Immature natural killer cell (primary cell): Measurements from ENCODE around the gene DPT. TPM values are rescaled to one million over a fixed set of nuclear protein-coding genes. Genes with fewer than 3 reads are reported as not detected.

Source experiments
- DNase-seq, 3 donors: peaks; one replicate each; pipeline ENCODE4 v3.0.0; 2022; ENCODE audit warnings: mixed read lengths in 1 of 3
- H3K27ac Mint-ChIP-seq, 6 donors: one replicate each; pipeline ENCODE4 v1.8.0; 2020; ENCODE audit warnings: mixed read lengths in 6 of 6, mild to moderate bottlenecking in 5 of 6, inconsistent platforms in 4 of 6, moderate library complexity in 3 of 6
- H3K27me3 Mint-ChIP-seq, 3 donors: one replicate each; pipeline ENCODE4 v1.8.0; 2020 to 2021; ENCODE audit warnings: low read depth in 3 of 3, mild to moderate bottlenecking in 3 of 3, mixed read lengths in 3 of 3, moderate library complexity in 3 of 3, inconsistent platforms in 1 of 3
- H3K36me3 Mint-ChIP-seq, 3 donors: one replicate each; pipeline ENCODE4 v1.8.0; 2020; ENCODE audit warnings: mixed read lengths in 3 of 3, inconsistent platforms in 2 of 3, mild to moderate bottlenecking in 2 of 3
- H3K4me1 Mint-ChIP-seq, 2 donors: one replicate each; pipeline ENCODE4 v1.8.0; 2020; ENCODE audit warnings: inconsistent platforms in 2 of 2, mild to moderate bottlenecking in 2 of 2, mixed read lengths in 2 of 2, moderate library complexity in 1 of 2
- H3K4me3 Mint-ChIP-seq, 5 donors: one replicate each; pipeline ENCODE4 v1.8.0; 2020; ENCODE audit warnings: mild to moderate bottlenecking in 5 of 5, mixed read lengths in 5 of 5, inconsistent platforms in 3 of 5, moderate library complexity in 3 of 5
- H3K9me3 Mint-ChIP-seq, 6 donors: one replicate each; pipeline ENCODE4 v1.8.0; 2020; ENCODE audit warnings: mild to moderate bottlenecking in 6 of 6, mixed read lengths in 6 of 6, inconsistent platforms in 4 of 6, moderate library complexity in 3 of 6
- polyA plus RNA-seq, 3 donors: library from polyadenylated mRNA; unstranded; fragments of 300-500 nt; fragmentation: Illumina TruSeq; gene quantifications; one replicate each; pipeline ENCODE4 v1.2.3, GENCODE V29; 2021

The DPT gene
- polyA plus RNA-seq, 3 donors from 2014 or later, result not detected

DNA sequence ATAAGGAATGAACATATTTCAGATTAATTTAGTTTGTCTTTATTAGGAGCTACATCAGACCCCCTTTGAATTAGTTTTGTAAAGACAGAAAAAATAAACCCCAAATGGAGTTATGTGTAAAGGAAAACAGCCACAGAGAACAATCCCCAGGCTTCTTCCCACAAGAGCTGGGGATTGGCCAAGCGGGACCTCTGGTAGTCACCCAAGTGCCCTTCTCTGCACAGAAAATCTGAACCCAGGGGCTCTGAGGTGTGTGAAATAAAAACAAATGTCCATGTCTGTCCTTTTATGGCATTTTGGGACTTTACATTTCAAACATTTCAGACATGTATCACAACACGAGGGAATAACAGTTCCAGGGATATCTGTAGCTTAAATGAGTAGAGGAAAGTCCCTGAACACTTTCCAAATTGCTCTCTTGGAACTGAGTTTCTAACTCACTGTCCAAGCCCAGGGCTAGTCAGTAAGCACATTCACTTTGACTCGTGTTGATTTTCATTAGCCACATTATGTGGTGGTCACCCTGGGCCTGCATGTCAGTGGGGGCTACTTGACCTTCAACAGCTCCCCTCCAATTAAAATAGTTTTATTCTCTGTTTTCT lies 22.5 kb downstream of the DPT start:
- H3K27me3 Mint-ChIP-seq, result peaks cover 4 to 5% (median 5%) of the 10 kb centered on the region in 3 donors
- no peak overlapping the region for H3K4me3 Mint-ChIP-seq
- no peak overlapping the region for H3K27ac Mint-ChIP-seq
- no peaks in the 10 kb centered on the region for H3K4me1 Mint-ChIP-seq
- no peak for DNase-seq
- peaks cover 0 to 4% (median 0%) of the 10 kb centered on the region in 3 donors for H3K36me3 Mint-ChIP-seq
- H3K9me3 Mint-ChIP-seq, result no peaks in the 10 kb centered on the region

DNA sequence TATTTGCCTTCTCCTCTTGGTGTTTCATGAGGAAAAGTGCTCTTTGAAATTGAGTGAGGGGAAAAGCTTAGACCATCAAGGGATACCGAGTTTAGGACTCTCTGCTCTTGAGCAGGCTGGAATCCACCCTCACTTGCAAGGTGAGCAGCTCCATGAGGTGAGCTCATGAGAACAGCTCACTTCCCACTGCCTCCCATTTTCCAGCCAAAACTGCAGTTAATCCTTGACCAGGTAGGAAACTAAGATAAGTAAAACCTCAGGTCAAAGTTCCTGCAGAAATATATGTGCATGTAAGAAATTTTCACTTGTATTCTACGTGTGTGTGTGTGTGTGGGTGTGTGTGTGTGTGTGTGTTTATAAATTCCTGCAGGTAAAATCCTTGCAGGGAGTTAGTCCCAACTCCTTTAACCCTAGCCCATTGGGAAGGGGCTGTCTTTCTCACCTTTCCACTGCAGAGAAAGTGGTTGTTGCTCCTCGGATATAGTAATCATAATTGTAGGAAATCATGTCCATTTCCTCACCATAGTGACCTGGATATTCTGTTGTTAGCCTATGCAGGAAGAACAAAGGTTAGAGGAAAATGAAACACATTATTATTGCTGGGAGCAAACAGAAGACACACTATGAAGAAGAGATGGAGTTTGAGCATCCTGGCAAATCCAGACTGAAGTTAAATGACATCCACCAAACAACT lies 28.3 kb downstream of the DPT start:
- Mint-ChIP-seq H3K36me3 (peaks cover 0 to 4% (median 0%) of the 10 kb centered on the region in 3 donors), H3K27me3 (peaks cover 4 to 6% (median 4%) of the 10 kb centered on the region in 3 donors), H3K27ac (no peak overlapping the region), H3K9me3 (no peaks in the 10 kb centered on the region), H3K4me3 (no peak overlapping the region), H3K4me1 (no peaks in the 10 kb centered on the region)
- no peak for DNase-seq

DNA sequence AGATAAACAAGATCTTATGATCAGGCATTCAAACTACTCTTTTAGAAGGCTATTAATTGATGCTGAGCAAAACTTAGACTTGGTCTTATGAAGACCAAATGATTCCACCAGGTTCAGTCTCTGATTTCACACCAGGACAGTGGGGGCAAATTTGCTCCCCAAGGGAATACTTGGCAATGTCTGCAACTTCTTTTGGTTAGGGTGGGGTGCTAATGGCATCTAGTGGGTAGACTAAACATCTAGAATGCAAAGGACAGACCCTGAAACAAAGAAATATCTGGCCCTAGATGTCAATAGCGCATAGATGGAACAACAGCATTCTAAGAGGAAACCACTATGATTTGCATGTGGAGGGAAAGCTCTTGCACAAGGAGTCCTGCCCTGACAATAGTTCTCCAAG lies 30.6 kb downstream of the DPT start:
- Mint-ChIP-seq H3K4me1 (no peaks in the 10 kb centered on the region), H3K36me3 (no peaks in the 10 kb centered on the region), H3K27me3 (peaks cover 2 to 4% (median 3%) of the 10 kb centered on the region in 3 donors), H3K4me3 (no peak overlapping the region), H3K9me3 (no peaks in the 10 kb centered on the region), H3K27ac (no peak overlapping the region)
- no peak for DNase-seq

DNA sequence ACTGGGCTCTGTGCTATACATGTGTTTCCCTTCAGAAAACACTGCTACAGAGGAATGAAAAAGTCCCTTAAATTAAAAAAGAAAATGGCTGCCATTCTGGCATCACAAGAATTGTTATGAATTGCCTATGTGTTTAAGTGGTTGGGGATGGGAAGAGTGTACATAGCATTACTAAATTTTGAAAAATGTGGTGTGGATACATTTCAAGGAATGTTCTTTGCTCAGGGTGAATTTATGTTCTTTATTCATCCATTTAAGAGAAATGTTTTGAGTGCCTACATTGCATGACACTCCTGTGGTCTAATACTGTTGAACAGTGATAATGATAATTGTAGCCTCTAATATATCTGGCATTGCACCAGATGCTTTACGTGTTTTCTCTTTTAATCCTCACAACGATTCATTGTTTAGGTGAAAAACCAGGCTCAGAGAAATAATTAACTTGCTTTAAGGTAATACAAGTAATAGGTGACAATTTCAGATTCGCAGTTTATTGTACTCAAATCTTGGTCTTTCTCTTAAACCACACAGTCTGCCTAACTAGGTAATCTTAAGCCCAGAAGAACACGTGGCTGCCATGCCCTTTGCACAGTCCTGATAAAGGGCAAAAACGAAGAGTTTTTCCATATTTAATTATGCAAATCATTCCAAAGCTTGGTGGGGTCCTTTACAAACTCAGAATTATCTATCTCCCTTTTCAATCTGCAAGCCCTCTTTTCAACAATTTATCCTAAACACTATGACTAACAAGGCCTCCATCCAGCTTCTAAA lies 31.5 kb downstream of the DPT start:
- H3K27me3 Mint-ChIP-seq, result peaks cover 0 to 4% (median 2%) of the 10 kb centered on the region in 3 donors
- no peak overlapping the region for H3K27ac Mint-ChIP-seq
- H3K36me3 Mint-ChIP-seq, result no peaks in the 10 kb centered on the region
- no peaks in the 10 kb centered on the region for H3K9me3 Mint-ChIP-seq
- H3K4me3 Mint-ChIP-seq, result no peak overlapping the region
- H3K4me1 Mint-ChIP-seq, result no peaks in the 10 kb centered on the region
- no peak for DNase-seq

DNA sequence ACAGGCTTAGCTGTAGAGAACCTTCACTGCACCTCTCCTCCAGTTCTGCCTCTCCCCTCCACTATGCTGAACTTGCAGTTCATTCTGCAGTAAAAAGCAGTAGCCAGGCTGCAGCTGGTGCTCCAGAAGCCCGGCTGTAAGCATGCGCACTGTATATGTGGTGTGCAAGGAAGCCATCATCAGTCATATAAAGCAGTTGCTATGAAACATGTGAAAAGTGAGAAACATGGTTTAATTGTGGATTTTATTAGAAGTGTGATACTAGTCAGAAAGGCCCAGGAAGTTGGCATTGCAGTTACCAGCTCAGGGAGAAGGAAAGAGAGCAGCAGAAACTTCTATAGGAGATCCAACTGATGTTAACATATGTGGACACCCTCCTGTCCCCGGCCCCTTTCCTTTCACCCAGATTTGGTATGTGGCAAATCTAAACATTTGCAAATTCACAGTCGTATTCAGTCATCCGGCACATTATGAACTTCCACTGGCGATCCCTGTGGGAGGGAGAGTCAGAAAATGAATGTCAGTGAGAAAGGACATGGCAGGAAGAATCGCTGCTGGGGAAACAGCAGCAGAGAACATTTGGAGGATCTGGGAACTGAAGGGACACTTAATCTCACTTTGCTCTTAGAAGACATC lies 32.8 kb downstream of the DPT start:
- Mint-ChIP-seq H3K27ac (no peak overlapping the region), H3K4me3 (no peak overlapping the region), H3K4me1 (no peaks in the 10 kb centered on the region), H3K9me3 (no peaks in the 10 kb centered on the region), H3K27me3 (peaks cover 0 to 2% (median 2%) of the 10 kb centered on the region in 3 donors), H3K36me3 (no peaks in the 10 kb centered on the region)
- DNase-seq, result no peak

DNA sequence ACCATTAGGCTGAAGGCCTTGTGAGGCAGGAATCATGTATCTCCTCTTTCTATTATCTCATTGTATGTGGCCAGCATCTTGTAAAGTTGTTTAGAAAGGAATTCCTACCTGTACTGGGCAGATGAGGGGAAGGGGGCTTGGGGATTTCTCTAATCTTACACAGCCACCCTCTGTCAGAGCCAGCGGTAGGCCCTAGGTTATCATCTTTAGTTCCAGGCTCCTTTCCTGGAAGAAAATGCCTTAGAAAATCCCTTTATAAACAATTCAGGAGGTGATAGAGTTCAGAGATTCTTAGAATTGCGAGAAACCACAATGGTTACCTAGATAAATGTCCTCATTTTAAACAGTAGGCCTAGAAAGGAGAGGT lies 35.2 kb downstream of the DPT start:
- Mint-ChIP-seq H3K36me3 (no peaks in the 10 kb centered on the region), H3K9me3 (no peaks in the 10 kb centered on the region), H3K4me1 (no peaks in the 10 kb centered on the region), H3K27me3 (peaks cover 0 to 2% (median 2%) of the 10 kb centered on the region in 3 donors), H3K27ac (no peak overlapping the region), H3K4me3 (no peak overlapping the region)
- DNase-seq, result no peak

DNA sequence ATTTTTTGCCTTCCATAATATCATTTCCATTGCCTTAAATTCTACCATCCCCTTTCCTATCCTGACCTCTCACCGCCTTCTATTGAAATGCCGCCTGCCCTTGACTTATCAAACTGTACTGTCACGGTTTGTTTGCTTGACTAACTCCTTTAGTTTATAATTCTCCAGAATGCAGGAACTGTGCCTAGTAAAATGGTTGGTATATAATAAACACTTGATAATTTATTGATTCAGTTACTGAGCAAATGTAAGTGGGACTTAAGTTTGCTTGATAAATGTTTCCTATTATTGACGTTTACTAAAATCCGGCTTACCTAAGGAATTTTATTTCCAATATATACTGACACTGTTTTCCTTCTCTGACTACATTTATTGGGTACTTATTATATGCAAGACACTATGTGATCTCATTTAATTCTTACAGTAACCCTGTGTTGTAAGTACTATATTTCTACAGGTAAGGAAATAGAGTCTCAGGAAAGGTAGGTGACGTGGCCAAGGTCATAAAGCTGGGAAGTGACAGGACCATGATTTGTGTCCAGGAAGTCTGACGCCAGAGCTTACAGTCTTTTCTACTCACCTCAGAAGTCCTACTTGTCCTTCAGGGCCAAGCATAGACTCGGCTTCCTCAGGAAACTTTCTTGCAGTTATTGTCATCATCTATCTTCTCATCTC lies 35.7 kb downstream of the DPT start:
- no peaks in the 10 kb centered on the region for H3K9me3 Mint-ChIP-seq
- H3K27me3 Mint-ChIP-seq, result peaks cover 0 to 2% (median 2%) of the 10 kb centered on the region in 3 donors
- H3K27ac Mint-ChIP-seq, result no peak overlapping the region
- no peak overlapping the region for H3K4me3 Mint-ChIP-seq
- DNase-seq, result no peak
- H3K36me3 Mint-ChIP-seq, result no peaks in the 10 kb centered on the region
- no peaks in the 10 kb centered on the region for H3K4me1 Mint-ChIP-seq

DNA sequence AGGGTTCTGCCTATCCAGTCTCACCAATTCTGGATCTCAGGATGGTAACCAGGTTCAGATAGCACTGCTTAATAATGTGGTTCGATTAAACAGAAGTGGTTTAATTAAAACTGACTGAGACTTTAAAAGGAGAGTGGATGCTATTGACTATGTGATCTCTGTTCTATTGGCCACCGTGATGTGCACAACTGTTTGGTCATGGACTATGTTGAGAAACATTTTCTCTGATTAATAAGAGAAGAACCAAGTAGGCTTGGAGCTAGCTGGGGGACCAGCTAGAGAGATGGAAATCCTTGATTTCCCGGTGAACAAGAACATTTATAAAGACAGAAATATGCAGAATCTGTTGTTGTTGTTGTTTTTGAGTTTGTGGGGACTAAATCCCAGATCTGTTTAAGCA lies 36.5 kb downstream of the DPT start:
- DNase-seq, result no peak
- Mint-ChIP-seq H3K36me3 (no peaks in the 10 kb centered on the region), H3K27me3 (peaks cover 0 to 2% (median 0%) of the 10 kb centered on the region in 3 donors), H3K4me3 (no peak overlapping the region), H3K9me3 (no peaks in the 10 kb centered on the region), H3K4me1 (no peaks in the 10 kb centered on the region), H3K27ac (no peak overlapping the region)

DNA sequence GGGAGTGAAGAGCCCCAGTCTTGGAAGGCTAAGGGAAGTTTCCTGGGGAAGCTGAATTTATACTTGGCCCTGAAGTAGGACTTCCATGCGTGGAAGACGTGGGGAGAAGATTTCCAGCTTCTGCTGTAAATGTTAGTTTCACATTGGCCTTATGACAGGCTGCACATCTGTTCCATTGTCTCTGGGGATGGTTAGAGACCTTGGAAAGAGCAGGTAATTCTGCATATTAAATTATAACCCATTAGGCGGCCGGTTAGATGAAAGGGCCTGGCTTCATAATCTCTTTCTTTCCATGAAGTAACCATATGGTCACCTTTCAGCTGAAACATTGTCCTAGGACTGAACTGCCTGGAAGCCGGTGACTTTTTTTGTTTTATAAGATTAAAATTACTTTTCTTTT lies 37.5 kb downstream of the DPT start:
- no peaks in the 10 kb centered on the region for H3K9me3 Mint-ChIP-seq
- peaks cover 0 to 7% (median 2%) of the 10 kb centered on the region in 3 donors for H3K27me3 Mint-ChIP-seq
- no peaks in the 10 kb centered on the region for H3K4me1 Mint-ChIP-seq
- H3K27ac Mint-ChIP-seq, result no peak overlapping the region
- H3K4me3 Mint-ChIP-seq, result no peak overlapping the region
- H3K36me3 Mint-ChIP-seq, result no peaks in the 10 kb centered on the region
- no peak for DNase-seq

DNA sequence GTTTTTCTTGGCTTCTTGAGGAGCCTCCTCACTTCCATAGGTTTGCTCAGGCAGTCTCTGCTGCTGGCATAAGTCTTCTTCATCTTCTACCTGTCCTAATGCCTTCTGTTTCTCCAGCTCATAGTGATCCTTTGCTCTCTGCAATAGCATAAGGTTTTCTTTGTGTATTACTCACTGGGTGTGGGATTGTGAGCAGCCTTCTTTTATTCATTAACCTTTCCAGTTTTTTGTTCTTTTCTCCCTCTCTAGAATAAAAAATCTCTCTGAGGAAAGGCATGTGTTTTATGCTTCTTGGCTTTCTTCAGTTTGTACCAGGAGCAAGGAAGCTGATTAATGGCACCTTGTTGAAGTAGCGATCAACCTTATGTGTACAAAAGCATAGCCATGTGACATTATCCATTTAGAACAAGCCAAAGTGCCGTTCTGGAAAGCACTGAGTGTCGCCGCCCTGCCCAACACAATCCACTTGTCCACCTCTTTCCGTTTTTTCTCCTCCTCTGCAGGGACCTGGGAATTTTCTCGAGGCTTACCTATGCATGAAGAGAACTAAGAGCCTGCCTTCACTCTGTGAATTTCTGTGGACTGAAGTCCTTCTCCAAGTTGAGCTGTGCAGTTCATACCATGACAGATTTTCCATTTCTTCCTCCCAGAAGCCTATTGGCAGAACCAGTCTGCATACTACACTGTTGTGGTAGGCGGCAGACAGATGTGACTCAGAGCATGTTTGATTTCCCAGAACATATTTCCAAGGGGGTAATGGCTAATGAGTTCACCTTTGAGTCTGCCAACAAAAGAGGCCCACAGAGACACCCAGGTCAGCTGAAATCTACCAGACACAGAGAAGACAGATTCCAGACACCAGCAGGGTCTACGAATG lies 39.0 kb downstream of the DPT start:
- Mint-ChIP-seq H3K4me1 (no peaks in the 10 kb centered on the region), H3K9me3 (no peaks in the 10 kb centered on the region), H3K27me3 (peaks cover 0 to 7% (median 2%) of the 10 kb centered on the region in 3 donors), H3K36me3 (no peaks in the 10 kb centered on the region), H3K4me3 (no peak overlapping the region), H3K27ac (peak overlapping the region in 1 of 6 donors; percentile 20)
- DNase-seq, result no peak

DNA sequence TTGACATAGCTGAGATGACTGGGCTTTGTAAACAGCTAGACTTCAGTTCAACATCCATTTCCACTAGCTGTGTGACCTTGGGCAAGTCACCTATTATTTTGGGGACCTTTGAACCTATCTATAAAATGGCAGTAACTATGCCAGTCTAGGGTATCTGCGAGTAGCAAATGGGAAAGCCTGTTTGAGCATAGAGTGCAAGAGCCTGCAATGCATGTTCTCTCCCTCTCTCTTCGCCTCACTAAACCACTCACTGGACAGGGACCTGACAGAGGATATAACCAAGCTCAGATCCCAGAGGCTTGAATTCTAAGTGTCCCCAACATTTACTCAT lies 39.7 kb downstream of the DPT start:
- Mint-ChIP-seq H3K4me3 (no peak overlapping the region), H3K27me3 (peaks cover 0 to 7% (median 2%) of the 10 kb centered on the region in 3 donors), H3K4me1 (no peaks in the 10 kb centered on the region), H3K27ac (no peak overlapping the region), H3K36me3 (no peaks in the 10 kb centered on the region), H3K9me3 (peaks cover 0 to 2% (median 0%) of the 10 kb centered on the region in 6 donors)
- no peak for DNase-seq

DNA sequence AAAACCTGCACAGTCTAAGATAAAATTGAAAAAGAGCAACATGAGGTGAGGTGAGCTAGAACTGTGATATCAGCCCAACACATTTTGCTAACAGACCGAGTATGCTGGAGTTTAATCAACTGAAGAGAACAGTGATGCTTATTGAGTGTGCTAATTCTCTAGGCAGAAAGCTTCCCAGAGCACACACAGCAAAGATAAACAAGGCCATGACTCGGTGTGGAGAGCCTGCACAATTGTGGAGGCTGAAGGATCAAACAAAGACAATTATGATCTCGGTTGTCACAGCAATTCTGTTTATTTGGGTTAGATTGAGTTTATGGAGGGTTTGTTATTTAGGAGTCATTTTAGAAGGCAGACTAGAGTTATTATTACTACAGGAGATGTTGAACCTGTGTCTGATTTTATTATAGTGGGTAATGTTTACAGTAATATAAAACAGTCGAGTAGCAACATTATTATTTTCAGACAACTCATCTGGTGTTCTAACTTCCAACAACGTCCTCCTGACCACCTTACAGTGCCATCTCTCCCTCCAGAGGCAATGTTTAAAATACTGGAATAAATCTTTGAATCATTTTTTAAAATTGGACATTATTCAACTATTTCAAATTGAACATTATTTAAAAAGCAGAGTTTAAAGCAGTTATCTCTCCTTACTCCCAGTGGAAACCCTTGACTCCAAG lies 40.2 kb downstream of the DPT start:
- DNase-seq, result no peak
- H3K4me1 Mint-ChIP-seq, result no peaks in the 10 kb centered on the region
- peaks cover 0 to 7% (median 2%) of the 10 kb centered on the region in 3 donors for H3K27me3 Mint-ChIP-seq
- no peak overlapping the region for H3K27ac Mint-ChIP-seq
- H3K9me3 Mint-ChIP-seq, result peaks cover 0 to 3% (median 0%) of the 10 kb centered on the region in 6 donors
- no peaks in the 10 kb centered on the region for H3K36me3 Mint-ChIP-seq
- H3K4me3 Mint-ChIP-seq, result no peak overlapping the region
